GM20000 (cell line): ENCODE data around the gene SEC22C.

ENCODE experiments used
- DNase-seq: peaks from one replicate; pipeline ENCODE4 v3.0.0; 2012; ENCODE audit warnings: low spot score
- CTCF ChIP-seq: IDR thresholded peaks from 2 replicates; pipeline ENCODE4 v1.5.1; 2012; ENCODE audit warnings: mild to moderate bottlenecking, control low read depth; ENCODE audit errors: extremely low read depth, missing control alignments

Gene SEC22C

GRCh38 chr3:42511201-42511600, 70.6 kb downstream of the SEC22C start:
- DNase-seq = no peak
- no peak for TF ChIP-seq CTCF

- TF ChIP-seq CTCF = no peak
- no peak for DNase-seq
These were observed 71.4 kb downstream of the SEC22C start for GRCh38 chr3:42510325-42510724.

GRCh38 chr3:42509111-42509510, 72.7 kb downstream of the SEC22C start:
- no peak for DNase-seq
- no peak for TF ChIP-seq CTCF

- TF ChIP-seq CTCF = no peak
- no peak for DNase-seq
These were observed 73.2 kb downstream of the SEC22C start for GRCh38 chr3:42508562-42508961.

- no peak for DNase-seq
These were observed 73.9 kb downstream of the SEC22C start for GRCh38 chr3:42507761-42508335.

GRCh38 chr3:42507252-42507651, 74.5 kb downstream of the SEC22C start:
- TF ChIP-seq CTCF = no peak
- no peak for DNase-seq

More at GRCh38 chr3:42507761-42508335, 73.9 kb downstream of the SEC22C start:
- TF ChIP-seq CTCF = no peak

- TF ChIP-seq CTCF = no peak
- DNase-seq = no peak
These were observed 75.8 kb downstream of the SEC22C start for GRCh38 chr3:42505849-42506410.
